HFF-Myc (cell line): ENCODE data around the gene UBL4B.

Experiments used
- DNase-seq: peaks from one replicate; pipeline ENCODE4 v3.0.0-alpha.2; 2011; ENCODE audit warnings: low read depth; ENCODE audit errors: extremely low read depth
- H3K4me3 ChIP-seq: replicated peaks from 2 replicates; pipeline ENCODE4 v1.5.1; 2011; ENCODE audit warnings: low read depth, mild to moderate bottlenecking, control low read depth, low read length
- CTCF ChIP-seq: IDR thresholded peaks from 2 replicates; pipeline ENCODE4 v1.5.1; 2012; ENCODE audit warnings: mild to moderate bottlenecking, low read depth, low read length, control low read depth; ENCODE audit errors: missing control alignments

The UBL4B gene

GRCh38 chr1:110136911-110137310, 24.7 kb downstream of the UBL4B start:
- no peak for DNase-seq
- H3K4me3 ChIP-seq: no peak overlapping the region
- TF ChIP-seq CTCF: no peak

GRCh38 chr1:110138956-110139355, 26.7 kb downstream of the UBL4B start:
- no peak overlapping the region for H3K4me3 ChIP-seq
- no peak for DNase-seq
- TF ChIP-seq CTCF: no peak

GRCh38 chr1:110144366-110144765, 32.1 kb downstream of the UBL4B start:
- DNase-seq: no peak
- no peak overlapping the region for H3K4me3 ChIP-seq
- no peak for TF ChIP-seq CTCF

GRCh38 chr1:110148961-110149360, 36.7 kb downstream of the UBL4B start:
- no peak for DNase-seq
- H3K4me3 ChIP-seq: no peak overlapping the region
- TF ChIP-seq CTCF: peak; percentile 44

GRCh38 chr1:110150330-110151174, 38.3 kb downstream of the UBL4B start, which contains the start of gene SLC6A17:
SLC6A17 (plus strand) TSS chr1:110150494; CDS start chr1:110166930, 16,436 bp downstream.
- DNase-seq: no peak
- no peak for TF ChIP-seq CTCF
- peak within 1 kb of the TSS; percentile 31 for H3K4me3 ChIP-seq

GRCh38 chr1:110151175-110151669, 39.0 kb downstream of the UBL4B start:
- no peak for DNase-seq
- TF ChIP-seq CTCF: no peak
- H3K4me3 ChIP-seq: peak overlapping the region; percentile 31; the same call in 1 of the 2 replicates
